Measurements from ENCODE around the gene CRB2.

The CRB2 gene

DNA sequence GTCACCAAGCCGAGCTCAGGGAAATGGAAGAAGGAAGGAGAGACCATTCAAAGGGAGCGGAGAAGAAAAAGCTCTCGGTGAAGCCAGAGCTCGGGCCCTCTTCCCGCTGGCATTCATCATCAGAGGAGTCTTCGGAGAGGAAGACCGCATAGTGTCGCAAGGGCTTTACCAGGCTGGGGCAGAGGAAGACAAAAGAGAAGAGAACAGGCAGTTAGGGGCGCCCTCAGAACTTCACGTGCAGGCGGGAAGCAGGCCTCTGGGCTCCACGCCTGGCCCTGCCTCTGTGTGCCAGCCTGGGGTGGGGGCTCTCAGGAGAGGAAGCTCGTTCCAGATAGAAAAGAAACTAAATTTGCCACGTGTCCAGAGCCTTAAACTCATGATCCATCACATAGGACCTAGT lies 31.7 kb downstream of the CRB2 start:
- TF ChIP-seq, protein P1, sequence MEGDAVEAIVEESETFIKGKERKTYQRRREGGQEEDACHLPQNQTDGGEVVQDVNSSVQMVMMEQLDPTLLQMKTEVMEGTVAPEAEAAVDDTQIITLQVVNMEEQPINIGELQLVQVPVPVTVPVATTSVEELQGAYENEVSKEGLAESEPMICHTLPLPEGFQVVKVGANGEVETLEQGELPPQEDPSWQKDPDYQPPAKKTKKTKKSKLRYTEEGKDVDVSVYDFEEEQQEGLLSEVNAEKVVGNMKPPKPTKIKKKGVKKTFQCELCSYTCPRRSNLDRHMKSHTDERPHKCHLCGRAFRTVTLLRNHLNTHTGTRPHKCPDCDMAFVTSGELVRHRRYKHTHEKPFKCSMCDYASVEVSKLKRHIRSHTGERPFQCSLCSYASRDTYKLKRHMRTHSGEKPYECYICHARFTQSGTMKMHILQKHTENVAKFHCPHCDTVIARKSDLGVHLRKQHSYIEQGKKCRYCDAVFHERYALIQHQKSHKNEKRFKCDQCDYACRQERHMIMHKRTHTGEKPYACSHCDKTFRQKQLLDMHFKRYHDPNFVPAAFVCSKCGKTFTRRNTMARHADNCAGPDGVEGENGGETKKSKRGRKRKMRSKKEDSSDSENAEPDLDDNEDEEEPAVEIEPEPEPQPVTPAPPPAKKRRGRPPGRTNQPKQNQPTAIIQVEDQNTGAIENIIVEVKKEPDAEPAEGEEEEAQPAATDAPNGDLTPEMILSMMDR (IDR thresholded peaks at IDR 0.05; ENCODE audit: low read depth, low read length): no peak
- H3K4me3 ChIP-seq (ENCODE audit: low read depth, low read length): no peak overlapping the region

DNA sequence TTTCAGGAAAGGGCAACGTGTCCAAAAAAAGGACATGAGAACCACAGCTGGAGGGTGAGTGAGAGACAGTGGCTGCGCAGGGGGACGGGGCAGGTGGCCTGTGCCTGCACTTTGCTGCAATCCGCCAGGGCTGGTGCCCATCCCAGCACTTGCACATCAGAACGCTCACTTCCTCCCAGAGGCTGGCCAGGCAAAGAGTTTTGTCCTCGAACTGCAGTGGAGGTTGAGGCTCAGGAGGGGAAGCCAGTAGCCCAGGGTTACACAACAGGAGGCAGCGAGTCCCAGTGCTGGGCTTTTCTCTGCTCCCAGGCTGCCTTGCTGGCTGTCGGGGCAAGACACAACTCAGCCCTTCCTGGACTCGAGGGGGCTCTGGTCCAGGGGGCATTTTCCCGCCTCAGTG lies 33.1 kb downstream of the CRB2 start:
- H3K4me3 ChIP-seq (ENCODE audit: low read depth, low read length): no peak overlapping the region
- TF ChIP-seq, protein P1 (IDR thresholded peaks at IDR 0.05; ENCODE audit: low read depth, low read length): no peak

DNA sequence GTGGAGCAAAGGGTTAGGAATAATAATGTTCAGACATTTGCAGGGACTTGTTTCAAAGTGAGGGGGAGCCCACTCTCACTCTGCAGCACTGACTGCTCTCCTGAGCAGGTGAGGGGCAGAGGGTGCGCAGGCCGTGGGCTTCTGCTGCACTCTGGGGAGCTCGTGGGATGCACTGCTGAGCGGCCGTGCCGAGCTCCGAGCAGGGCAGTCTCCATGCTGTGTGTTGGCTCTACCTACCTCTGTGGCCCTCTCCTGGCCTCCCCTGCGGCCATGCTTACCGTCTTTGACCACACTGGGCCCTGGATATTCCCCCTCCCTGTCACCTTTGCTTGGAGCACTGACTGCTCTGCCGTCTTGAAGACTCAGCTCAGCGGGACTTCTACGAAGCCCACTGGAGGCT lies 33.7 kb downstream of the CRB2 start:
- no peak overlapping the region for H3K4me3 ChIP-seq (ENCODE audit: low read depth, low read length)
- TF ChIP-seq, protein P1 (IDR thresholded peaks at IDR 0.05; ENCODE audit: low read depth, low read length): no peak

DNA sequence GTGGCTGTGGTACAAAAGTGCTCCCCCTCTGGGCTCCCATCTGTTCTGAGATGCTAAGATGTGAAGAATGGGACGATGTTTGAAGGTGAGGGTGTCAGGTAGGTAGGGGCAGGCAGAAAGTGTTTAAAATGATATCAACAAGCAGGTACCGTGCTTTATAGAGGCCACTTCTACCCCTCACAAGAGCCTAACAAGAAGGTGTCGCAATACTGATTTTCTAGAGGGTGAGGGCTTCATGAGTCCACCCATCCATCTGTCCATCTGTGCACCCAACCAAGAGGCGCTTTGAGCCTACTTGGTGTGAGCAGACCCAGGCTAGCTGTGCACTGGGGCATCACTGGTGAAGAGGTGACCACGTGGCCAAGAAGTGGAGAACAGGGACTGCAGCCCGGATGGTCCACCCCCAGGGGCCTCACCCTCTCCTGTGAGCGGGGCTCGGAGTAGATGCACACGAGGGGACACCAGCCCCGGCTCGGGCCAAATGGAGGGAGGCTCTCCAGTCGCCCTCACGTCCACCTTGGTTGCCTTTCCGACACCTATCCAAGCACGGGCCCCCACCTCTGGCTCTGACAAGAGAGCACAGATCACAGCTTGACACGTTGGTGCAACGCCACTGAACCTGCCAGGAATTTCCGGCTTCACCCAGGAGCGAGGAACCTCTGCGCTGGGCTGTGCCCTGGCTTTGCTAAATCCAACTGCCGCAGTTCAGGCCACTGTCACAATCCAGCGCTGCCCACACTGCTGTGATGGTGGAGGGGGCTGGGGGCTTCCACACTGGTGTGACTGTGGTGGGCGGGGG lies 34.5 kb downstream of the CRB2 start:
- TF ChIP-seq, protein P1 (IDR thresholded peaks at IDR 0.05; ENCODE audit: low read depth, low read length): no peak
- no peak overlapping the region for H3K4me3 ChIP-seq (ENCODE audit: low read depth, low read length)

DNA sequence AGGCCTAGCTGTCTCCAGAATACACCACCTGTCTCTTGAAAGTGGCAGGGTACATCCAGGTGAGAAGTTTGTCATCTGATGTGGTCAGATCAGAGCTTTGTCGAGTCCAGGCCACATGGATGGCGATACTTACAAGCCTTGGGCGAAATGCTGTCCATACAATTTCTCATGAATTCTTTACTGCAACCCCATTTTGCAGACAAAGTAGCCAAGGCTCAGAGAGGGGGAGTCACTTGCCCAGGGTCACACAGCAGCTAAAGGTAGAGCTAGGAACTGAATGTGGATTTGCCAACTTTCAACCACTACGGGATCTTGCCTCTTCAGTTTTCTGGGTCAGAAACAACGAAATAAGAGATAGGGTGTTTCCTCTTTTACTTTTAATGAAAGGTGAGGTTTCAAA lies 35.2 kb downstream of the CRB2 start:
- TF ChIP-seq, protein P1 (IDR thresholded peaks at IDR 0.05; ENCODE audit: low read depth, low read length): no peak
- no peak overlapping the region for H3K4me3 ChIP-seq (ENCODE audit: low read depth, low read length)

DNA sequence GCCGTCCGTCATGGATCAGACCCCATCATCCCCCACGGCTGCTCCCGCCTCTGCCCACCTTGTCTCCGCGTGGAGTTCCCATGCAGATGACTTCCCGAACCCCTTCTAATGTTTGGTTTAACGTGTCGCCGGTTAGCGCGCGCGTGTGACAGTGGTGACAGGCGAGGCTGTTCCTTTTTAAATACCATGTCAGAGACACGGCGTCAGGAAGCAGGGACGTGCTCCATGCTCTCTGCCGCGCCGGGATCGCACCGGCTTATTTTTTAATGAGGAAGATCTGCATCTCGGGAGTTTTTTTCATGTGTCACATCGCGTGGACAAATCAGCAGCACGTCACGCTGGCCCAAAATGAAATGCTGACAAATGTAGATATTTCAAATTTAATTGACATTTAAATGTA lies 35.9 kb downstream of the CRB2 start:
- H3K4me3 ChIP-seq (ENCODE audit: low read depth, low read length): no peak overlapping the region
- TF ChIP-seq, protein P1 (IDR thresholded peaks at IDR 0.05; ENCODE audit: low read depth, low read length): no peak

DNA sequence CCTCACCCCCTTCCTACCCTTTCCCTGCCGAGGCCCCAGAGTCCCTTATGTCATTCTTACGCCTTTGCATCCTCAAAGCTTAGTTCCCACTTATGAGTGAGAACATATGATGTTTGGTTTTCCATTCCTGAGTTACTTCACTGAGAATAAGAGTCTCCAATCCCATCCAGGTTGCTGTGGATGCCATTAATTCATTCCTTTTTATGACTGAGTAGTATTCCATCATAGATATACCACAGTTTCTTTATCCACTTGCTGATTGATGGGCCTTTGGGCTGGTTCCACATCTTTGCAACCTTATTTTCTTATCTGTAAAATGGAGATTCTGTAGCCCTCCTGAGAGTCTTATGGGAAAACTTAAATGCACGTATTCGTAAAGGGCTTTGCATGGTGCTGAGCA lies 36.8 kb downstream of the CRB2 start:
- TF ChIP-seq, protein P1 (IDR thresholded peaks at IDR 0.05; ENCODE audit: low read depth, low read length): no peak
- no peak overlapping the region for H3K4me3 ChIP-seq (ENCODE audit: low read depth, low read length)
